ENCODE results near the gene PIH1D1.
"Not testable (repeated sequence)": the region's sequence is repeated elsewhere in the genome, so short reads cannot be mapped to it uniquely, and the experiment has no call there.

The PIH1D1 gene

DNA sequence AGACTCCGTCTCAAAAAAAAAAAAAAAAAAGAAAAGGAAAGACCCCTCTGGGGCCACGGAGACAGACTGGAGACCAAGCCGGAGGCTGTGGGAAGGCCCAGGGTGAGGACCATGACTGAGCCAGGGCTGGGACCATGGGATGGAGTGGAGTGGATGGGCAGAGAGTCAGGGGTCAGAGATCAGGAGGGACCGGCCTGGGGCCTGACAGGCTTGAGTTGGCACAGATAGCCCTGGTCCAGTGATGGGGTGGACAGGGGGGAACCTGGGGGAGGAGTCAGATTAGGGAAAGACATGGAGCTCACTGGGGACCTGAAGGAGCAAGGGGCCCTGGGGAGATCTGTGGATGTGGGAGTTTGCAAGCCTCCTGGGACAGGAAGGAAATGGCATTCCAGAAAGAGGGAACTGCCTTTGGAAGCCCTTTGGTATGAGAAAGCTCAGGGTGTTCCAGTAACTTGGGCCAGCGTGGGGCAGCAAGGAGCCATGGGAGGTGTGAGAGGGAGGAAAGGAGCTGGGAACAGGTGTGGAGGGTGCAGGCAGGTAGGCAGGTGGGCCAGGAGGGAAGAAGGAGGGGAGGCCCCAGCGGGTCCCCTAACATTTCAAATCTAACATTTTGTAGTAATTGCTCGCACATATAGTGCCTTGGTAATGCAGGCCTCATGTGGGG is 29.5 kb upstream of the PIH1D1 start:
- DNase-seq (ENCODE audit: low read depth) = no peak

DNA sequence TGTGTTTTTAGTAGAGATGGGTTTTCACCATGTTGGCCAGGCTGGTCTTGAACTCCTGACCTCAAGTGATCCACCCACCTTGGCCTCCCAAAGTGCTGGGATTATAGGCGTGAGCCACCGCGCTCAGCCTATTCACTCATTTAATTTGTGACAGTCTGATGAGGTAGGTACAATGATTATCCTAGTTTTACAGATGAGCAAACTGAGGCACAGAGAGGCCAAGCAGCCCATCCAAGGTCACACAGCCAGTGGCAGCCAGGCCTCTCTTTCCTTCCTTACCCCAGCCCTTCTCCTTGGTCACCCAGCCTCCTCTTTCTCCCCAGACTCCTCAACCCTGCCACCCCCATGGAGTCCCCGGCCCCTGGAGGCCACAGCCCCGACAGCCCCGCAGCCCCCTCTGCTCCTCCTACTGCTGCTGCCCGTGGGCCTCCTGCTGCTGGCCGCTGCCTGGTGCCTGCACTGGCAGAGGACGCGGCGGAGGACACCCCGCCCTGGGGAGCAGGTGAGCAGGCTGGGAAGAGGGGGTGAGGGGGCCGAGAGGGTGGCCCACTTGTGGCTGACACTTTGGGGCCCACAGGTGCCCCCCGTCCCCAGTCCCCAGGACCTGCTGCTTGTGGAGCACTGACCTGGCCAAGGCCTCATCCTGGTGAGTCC is 28.5 kb upstream of the PIH1D1 start:
- DNase-seq (ENCODE audit: low read depth) = no peak

- DNase-seq (ENCODE audit: low read depth) = peak; percentile 68
Observed at GRCh38 chr19:49475995-49476880, 24.6 kb upstream of the PIH1D1 start.

GRCh38 chr19:49475191-49475917 is 23.7 kb upstream of the PIH1D1 start:
- no peak for DNase-seq (ENCODE audit: low read depth)

- DNase-seq (ENCODE audit: low read depth) = no peak
Observed at GRCh38 chr19:49474542-49474924, 22.9 kb upstream of the PIH1D1 start.

GRCh38 chr19:49473868-49474541 is 22.4 kb upstream of the PIH1D1 start, which contains the start of gene FLT3LG:
FLT3LG (plus strand) TSS chr19:49474215; CDS start chr19:49474640, 425 bp downstream.
- peak; percentile 83 for DNase-seq (ENCODE audit: low read depth)

DNA sequence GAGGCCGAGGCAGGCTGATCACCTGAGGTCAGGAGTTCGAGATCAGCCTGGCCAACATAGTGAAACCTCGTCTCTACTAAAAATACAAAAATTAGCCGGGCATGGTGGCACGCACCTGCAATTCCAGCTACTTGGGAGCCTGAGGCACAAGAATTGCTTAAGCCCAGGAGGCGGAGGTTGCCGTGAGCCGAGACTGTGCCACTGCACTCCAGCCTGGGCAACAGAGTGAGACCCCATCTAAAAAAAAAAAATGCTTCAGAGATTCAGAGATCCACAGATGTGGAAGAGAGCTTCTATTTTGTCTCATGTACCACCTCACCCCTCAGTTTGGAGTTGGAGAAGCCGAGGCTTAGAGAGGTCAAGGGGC is 21.9 kb upstream of the PIH1D1 start:
- not testable (repeated sequence) for DNase-seq (ENCODE audit: low read depth)

DNA sequence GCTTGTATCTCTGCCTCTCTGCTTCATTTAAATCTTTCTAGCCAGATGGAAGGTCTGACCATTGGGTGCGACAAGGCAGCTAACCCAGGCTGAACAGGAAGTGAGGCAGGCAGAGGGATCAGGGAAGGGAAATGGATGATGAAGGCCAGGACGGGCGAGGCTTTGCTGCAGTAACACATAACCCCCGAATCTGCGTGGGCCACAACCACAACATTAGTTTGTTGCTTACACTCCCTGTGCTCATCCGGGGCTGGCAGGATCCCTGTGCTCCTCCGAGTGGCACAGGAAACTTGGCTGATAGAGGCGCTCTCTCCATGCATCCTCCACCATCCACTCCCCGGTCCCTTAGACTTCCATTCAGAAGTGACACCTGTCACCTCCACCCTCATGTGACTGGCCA is 21.3 kb upstream of the PIH1D1 start:
- DNase-seq (ENCODE audit: low read depth) = no peak

DNA sequence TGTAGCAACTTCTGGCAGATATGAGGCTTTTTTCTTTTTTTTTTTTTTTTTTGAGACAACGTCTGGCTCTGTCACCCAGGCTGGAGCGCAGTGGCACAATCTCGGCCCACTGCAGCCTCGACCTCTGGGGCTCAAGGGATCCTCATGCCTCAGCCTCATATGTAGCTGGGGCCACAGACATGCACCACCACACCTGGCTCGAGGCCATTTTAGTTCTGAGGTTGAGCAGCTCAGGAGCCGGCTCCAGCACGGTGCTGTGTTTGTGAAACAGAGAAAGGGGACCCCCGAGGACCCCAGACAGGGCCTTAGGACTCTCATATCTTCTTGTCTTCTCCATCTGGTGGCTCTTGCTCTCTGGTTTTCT is 19.0 kb upstream of the PIH1D1 start:
- DNase-seq (ENCODE audit: low read depth) = no peak

DNA sequence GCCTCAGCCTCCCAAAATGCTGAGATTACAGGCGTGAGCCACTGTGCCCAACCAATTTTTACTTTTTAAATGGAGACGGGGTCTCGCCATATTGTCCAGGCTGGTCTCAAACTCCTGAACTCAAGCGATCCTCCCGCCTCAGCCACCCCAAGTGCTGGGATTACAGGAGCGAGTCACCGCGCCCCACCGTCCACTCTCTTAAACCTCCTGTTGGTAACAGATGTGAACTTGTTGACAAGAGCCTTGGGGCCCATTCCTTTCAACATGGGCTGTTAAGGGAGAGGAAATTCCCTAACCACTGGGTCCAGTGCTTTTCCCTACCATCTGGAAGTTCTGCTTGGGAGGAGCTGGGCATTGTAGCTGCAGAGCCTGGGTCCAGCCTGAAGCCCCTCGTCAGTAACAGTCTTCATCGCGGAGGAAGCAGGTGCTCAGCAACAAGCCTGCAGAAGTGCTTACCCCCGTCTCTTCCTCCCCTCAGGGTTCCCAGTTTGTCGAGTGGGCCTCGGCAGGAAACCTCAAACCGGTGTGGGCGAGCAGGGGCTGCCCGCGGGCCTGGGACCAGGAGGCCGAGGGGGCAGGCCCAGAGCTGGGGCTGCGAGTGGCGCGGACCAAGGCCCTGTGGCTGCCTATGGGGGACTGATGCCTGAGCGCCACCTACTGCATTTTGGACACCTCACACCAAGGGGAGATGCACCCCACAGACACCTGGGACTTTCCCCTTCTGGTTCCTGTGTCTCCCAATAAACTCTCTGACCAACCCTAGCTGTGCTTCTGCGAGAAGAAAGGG is 18.4 kb upstream of the PIH1D1 start:
- peak; percentile 78 for DNase-seq (ENCODE audit: low read depth)

DNA sequence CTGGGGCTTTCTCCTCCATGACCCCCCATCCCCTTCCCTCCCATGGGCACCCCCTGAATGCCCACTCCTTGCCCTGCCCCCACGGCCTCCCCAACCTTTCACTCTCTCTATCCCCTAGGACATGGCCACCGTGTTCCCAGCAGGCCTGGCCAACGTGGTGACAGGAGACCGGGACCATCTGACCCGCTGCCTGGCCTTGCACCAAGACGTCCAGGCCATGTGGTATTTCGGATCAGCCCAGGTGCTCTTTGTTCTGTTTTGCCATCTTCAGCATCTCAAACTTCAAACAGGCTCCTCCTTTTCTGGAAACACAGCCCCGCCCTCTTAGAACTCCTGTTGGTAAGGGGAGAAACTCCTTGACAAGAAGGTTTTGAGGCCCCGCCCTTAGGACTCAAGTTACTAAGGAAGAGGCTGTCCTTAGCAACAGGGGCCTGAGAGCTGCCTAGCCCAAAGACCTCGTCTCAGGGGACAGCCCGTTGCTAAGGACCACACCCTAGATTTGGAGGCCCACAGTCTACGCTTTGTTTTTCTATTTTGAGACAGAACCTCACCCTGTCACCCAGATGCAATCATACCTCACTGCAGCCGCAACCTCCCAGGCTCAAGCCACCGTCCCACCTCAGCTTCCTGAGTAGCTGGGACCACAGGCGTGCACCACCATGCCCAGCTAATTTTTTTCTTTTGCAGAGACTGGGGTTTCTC is 17.3 kb upstream of the PIH1D1 start:
- no peak for DNase-seq (ENCODE audit: low read depth)

GRCh38 chr19:49468199-49468598 is 16.6 kb upstream of the PIH1D1 start:
- no peak for DNase-seq (ENCODE audit: low read depth)

GRCh38 chr19:49465371-49465770 is 13.8 kb upstream of the PIH1D1 start:
- no peak for DNase-seq (ENCODE audit: low read depth)

- DNase-seq (ENCODE audit: low read depth) = no peak
Observed at GRCh38 chr19:49463960-49464740, 12.5 kb upstream of the PIH1D1 start.

- no peak for DNase-seq (ENCODE audit: low read depth)
Observed at GRCh38 chr19:49462492-49462891, 10.9 kb upstream of the PIH1D1 start.

DNA sequence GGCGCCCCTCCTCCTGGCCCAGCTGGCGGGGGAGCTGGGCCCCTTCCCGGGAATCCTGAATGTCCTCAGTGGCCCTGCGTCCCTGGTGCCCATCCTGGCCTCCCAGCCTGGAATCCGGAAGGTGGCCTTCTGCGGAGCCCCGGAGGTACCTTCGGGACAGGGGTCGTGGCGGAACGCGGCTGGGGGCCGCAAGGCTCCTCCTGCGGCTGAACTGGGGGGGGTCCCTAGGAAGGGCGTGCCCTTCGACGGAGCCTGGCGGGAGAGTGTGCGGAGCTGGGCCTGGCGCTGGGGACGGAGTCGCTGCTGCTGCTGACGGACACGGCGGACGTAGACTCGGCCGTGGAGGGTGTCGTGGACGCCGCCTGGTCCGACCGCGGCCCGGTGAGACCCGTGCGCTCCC is 10.0 kb upstream of the PIH1D1 start:
- DNase-seq (ENCODE audit: low read depth) = no peak

GRCh38 chr19:49461130-49461529 is 9.5 kb upstream of the PIH1D1 start:
- DNase-seq (ENCODE audit: low read depth) = not testable (repeated sequence)

- no peak for DNase-seq (ENCODE audit: low read depth)
Observed at GRCh38 chr19:49459388-49459787, 7.8 kb upstream of the PIH1D1 start.

DNA sequence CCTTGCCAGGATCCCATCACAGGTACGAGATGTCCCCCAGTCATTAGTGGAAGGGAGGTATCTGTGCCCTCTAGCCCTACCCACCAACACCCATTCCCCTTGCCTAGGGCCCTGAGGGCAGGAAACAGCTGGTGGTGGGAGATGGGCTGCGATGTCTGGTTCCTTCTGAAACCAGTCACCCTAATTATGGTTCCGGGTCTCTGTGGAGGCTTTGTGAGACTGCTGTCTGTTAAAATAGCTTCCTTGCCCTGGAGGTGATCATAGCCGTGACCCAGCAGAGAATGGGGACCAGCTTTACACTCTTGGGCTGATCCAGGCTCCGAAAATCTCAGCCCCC is 6.9 kb upstream of the PIH1D1 start:
- DNase-seq (ENCODE audit: low read depth) = no peak

DNA sequence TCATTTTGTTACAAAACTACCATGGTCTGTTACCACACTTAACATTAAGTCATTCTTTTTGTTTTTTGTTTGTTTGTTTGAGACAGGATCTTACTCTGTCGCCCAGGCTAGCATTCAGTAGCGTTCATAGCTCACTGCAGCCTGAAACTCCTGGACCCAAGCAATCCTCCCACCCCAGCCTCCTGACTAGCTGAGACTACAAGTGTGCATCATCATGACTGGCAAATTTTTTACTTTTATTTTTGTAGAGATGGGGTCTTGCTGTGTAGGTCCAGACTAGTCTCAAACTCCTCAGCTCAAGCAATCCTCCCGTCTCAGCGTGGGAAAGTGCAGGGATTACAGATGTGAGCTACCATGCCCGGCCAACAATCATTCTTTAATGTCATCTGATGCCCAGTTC is 4.7 kb upstream of the PIH1D1 start:
- DNase-seq (ENCODE audit: low read depth) = no peak
